Mucosa of descending colon (tissue), 3 donors: ENCODE results near the gene ITCH. TPM values are rescaled to one million over a fixed set of nuclear protein-coding genes. Genes with fewer than 3 reads are reported as not detected.
A peak's percentile ranks its signal among the peaks of the same experiment; 100 is the strongest.
"Not testable (repeated sequence)": the region's sequence is repeated elsewhere in the genome, so short reads cannot be mapped to it uniquely, and the experiment has no call there.

ENCODE experiments used
- ATAC-seq: fragments of 200-7000 bp; cut with Tn5 transposase; one replicate; pipeline ENCODE4 v1.9.1; 2020; ENCODE audit warnings: mild to moderate bottlenecking, moderate library complexity
- DNase-seq, 3 donors: peaks; one replicate each; pipeline ENCODE4 v3.0.0-alpha.2; 2020
- H3K36me3 ChIP-seq: fragments of 200-600 bp; one replicate; pipeline ENCODE4 v1.8.0; 2021; ENCODE audit warnings: low read depth, mild to moderate bottlenecking
- H3K4me1 ChIP-seq: fragments of 200-600 bp; one replicate; pipeline ENCODE4 v1.8.0; 2021; ENCODE audit warnings: low read depth, mild to moderate bottlenecking
- H3K4me3 ChIP-seq: fragments of 200-600 bp; one replicate; pipeline ENCODE4 v1.8.0; 2021; ENCODE audit warnings: mild to moderate bottlenecking
- H3K9me3 ChIP-seq: fragments of 200-600 bp; one replicate; pipeline ENCODE4 v1.8.0; 2021; ENCODE audit warnings: mild to moderate bottlenecking
- CTCF ChIP-seq: fragments of 200-600 bp; IDR thresholded peaks from one replicate; pipeline ENCODE4 v1.8.0; 2022; ENCODE audit warnings: antibody characterized with exemption, mild to moderate bottlenecking
- intact Hi-C, 2 donors: fragments of 100-400 bp; cut with DNase I in 1 of 2; cut with micrococcal nuclease in 1 of 2; formaldehyde crosslinking; loops; one replicate each; pipeline versions ENCODE4 v1.11.0 to v1.11.1; 2022; cut with DNase I, micrococcal nuclease
- total RNA-seq, 3 donors: library from RNA; stranded (reverse); fragmentation: NEBNext Ultra II Directional in 2 of 3; extraction: Animal tissue kit (Norgen Biotek cat#: 25700) in 2 of 3; gene quantifications; one replicate each; pipeline versions ENCODE4 v1.2.1 to v1.2.4, GENCODE V29; 2021 to 2023
- donor health status: DM: no; HTN: no; CAD: no; lungs with moderate emphysema.
- donor health status: DM: no; HTN: no; CAD: no.
- donor health status: DM: no; HTN: yes; CAD: no.

The ITCH gene
- total RNA-seq, 3 donors from 2014 or later = 60.0 to 81.0 (median 75.0) TPM

DNA sequence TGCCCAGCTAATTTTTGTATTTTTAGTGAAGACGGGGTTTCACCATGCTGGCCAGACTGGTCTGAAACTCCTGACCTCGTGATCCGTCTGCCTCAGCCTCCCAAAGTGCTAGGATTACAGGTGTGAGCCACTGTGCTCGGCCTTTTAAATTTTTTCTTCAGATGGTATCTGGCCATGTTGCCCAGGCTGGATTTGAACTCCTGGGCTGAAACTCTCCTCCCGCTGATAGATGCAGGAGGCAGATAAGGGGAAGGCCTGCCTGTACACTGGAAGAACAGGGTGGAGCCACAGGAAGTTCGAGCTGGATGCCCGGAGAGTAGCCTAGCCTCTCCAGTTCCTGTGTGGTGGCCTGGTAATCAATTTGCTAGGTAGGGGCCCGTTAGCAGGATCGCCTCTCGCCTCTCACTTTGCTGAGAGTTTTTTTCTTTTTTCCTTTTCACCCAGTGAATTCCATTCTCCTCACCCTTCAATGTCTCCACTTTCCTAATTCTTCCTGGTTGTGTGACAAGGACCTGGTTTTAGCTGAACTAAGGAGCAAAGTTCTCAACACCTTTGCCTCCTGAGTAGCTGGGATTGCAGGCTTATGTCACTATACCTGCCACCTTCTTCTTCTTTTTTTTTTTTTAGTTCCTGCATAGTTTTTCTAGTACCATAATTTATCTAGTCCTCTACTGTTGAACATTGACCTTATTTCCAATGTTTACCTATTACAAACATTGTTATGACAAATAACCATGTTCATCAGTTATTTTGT is 19.4 kb upstream of the ITCH start:
- peak; percentile 82 for ATAC-seq
- intact Hi-C loops = no loop called here

DNA sequence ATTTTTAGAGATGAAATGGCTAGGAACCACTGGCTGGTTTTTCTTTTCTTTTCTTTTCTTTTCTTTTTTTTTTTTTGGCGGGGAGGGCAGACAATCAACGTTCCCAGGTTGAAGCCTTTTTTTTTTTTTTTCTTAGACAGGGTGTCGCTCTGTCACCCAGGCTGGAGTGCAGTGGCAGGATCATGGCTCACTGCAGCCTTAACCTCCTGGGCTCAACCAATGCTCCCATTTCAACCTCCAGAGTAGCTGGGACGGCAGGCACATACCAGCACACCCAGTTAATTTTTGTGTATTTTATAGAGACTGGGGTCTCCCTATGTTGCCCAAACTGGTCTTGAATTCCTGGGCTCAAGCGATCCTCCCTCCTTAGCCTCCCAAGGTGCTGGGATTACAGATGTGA is 18.8 kb upstream of the ITCH start:
- DNase-seq = no peak
- no peak for ATAC-seq
- intact Hi-C loops = no loop called here

More for the DNA sequence above, 19.4 kb upstream of the ITCH start:
- H3K4me1 ChIP-seq = peaks cover 8% of the 10 kb centered on the region
- no peaks in the 10 kb centered on the region for H3K9me3 ChIP-seq
- DNase-seq = peak in 2 of 3 donors; percentile 36 to 38
- no peak for TF ChIP-seq CTCF
- no peak overlapping the region for H3K4me3 ChIP-seq
- H3K36me3 ChIP-seq = no peaks in the 10 kb centered on the region

GRCh38 chr20:34345402-34345736 is 17.7 kb upstream of the ITCH start:
- TF ChIP-seq CTCF = no peak
- DNase-seq (no peak), ATAC-seq (peak; percentile 29)
- Histone ChIP-seq H3K36me3 (no peaks in the 10 kb centered on the region), H3K9me3 (no peaks in the 10 kb centered on the region), H3K4me3 (no peak overlapping the region), H3K4me1 (peaks cover 8% of the 10 kb centered on the region)
- intact Hi-C loops = no loop called here

More for the DNA sequence above, 18.8 kb upstream of the ITCH start:
- no peak for TF ChIP-seq CTCF
- Histone ChIP-seq H3K36me3 (no peaks in the 10 kb centered on the region), H3K4me1 (peaks cover 8% of the 10 kb centered on the region), H3K9me3 (no peaks in the 10 kb centered on the region), H3K4me3 (no peak overlapping the region)

- ATAC-seq, H3K9me3 ChIP-seq, H3K4me3 ChIP-seq, H3K36me3 ChIP-seq, intact Hi-C loops, DNase-seq, H3K4me1 ChIP-seq: not testable (repeated sequence)
These were observed 17.1 kb upstream of the ITCH start for GRCh38 chr20:34345839-34346532.

- ATAC-seq, DNase-seq, H3K4me1 ChIP-seq, H3K9me3 ChIP-seq, H3K36me3 ChIP-seq, H3K4me3 ChIP-seq, intact Hi-C loops: not testable (repeated sequence)
These were observed 16.6 kb upstream of the ITCH start for GRCh38 chr20:34346533-34346865.

DNA sequence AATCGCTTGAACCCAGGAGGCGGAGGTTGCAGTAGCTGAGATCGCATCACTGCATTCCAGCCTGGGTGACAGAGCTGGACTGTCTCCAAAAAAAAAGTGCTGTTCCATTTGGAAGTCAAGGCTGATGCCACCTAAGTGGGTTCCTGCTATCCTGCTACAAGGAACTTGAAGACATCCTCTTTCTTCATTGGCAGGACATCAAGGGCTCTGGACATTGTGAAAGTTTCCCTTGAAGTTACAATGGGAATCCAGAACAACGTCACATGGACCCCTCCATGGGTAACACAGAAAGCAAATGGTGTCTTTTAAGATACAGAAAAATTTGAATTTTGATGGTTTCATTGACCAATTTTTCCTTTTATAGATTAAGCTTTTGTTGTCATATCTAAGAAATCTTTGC is 15.5 kb upstream of the ITCH start:
- intact Hi-C loops = no loop called here
- no peak for TF ChIP-seq CTCF

More for the DNA sequence above, 15.5 kb upstream of the ITCH start:
- ATAC-seq = no peak
- peaks cover 8% of the 10 kb centered on the region for H3K4me1 ChIP-seq
- H3K4me3 ChIP-seq = no peak overlapping the region
- H3K36me3 ChIP-seq = no peaks in the 10 kb centered on the region
- DNase-seq = no peak
- H3K9me3 ChIP-seq = no peaks in the 10 kb centered on the region
